ENCODE results near the gene NGB.

DNA sequence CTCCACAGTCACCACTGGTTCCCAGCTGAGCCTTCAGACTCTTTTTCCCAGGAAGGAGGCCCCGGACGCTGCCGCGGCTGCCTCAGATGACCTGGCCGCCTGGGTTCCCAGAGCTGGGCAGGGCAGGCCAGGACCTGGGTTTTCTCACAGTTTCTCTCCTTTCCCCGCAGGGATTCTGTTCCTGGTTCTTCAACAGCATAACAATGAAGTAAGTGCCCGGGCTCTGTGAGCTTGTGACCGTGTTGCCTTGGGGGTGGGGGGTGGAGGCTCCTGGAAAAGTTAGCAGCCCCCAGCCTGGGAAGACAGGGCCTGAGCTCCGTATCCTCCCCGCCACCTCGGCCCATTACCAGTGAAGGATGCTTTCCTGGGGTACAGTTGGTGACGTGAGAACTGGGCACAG lies 45.8 kb downstream of the NGB start:
- TF ChIP-seq, protein P1, sequence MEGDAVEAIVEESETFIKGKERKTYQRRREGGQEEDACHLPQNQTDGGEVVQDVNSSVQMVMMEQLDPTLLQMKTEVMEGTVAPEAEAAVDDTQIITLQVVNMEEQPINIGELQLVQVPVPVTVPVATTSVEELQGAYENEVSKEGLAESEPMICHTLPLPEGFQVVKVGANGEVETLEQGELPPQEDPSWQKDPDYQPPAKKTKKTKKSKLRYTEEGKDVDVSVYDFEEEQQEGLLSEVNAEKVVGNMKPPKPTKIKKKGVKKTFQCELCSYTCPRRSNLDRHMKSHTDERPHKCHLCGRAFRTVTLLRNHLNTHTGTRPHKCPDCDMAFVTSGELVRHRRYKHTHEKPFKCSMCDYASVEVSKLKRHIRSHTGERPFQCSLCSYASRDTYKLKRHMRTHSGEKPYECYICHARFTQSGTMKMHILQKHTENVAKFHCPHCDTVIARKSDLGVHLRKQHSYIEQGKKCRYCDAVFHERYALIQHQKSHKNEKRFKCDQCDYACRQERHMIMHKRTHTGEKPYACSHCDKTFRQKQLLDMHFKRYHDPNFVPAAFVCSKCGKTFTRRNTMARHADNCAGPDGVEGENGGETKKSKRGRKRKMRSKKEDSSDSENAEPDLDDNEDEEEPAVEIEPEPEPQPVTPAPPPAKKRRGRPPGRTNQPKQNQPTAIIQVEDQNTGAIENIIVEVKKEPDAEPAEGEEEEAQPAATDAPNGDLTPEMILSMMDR (conservative IDR thresholded peaks at IDR 0.05; ENCODE audit: low read length) = no peak
- no peak for TF ChIP-seq EZH2phosphoT487 (IDR thresholded peaks at IDR 0.05; ENCODE audit: borderline replicate concordance)

Measured in Loucy (cell line).